Measurements from ENCODE around the gene KIF3A. TPM values are rescaled to one million over a fixed set of nuclear protein-coding genes. Genes with fewer than 3 reads are reported as not detected.

Gene KIF3A
- total RNA-seq, 1 donor from 2014 or later, result 9.2 TPM

- H3K4me1 Mint-ChIP-seq, result peaks cover 33% of the 10 kb centered on the region
- peaks cover 21% of the 10 kb centered on the region for H3K27me3 Mint-ChIP-seq
- intact Hi-C loops (cut with micrococcal nuclease), result loop anchor here (5.0 kb wide), 2 partner anchors 34 to 159 kb away; no protein-coding TSS in a partner anchor
- no peaks in the 10 kb centered on the region for H3K36me3 Mint-ChIP-seq (ENCODE audit: low read depth)
- ChIA-PET POLR2A (no interaction called here), CTCF (no interaction called here)
- DNase-seq (no peak), ATAC-seq (ENCODE audit: low read depth) (no peak)
- no peaks in the 10 kb centered on the region for H3K9me3 Mint-ChIP-seq
- no peak for TF ChIP-seq CTCF (IDR thresholded peaks at IDR 0.05)
- no peak overlapping the region for H3K27ac Mint-ChIP-seq
- no peak overlapping the region for H3K4me3 Mint-ChIP-seq
Measured at GRCh38 chr5:132658381-132659302, 78.7 kb downstream of the KIF3A start.

- no peak for DNase-seq
- no peak for TF ChIP-seq CTCF (IDR thresholded peaks at IDR 0.05)
- Mint-ChIP-seq H3K4me3 (no peak within 1 kb of the TSS), H3K27me3 (peaks cover 21% of the 10 kb centered on the region), H3K4me1 (peaks cover 26% of the 10 kb centered on the region), H3K36me3 (ENCODE audit: low read depth) (no peaks in the 10 kb centered on the region), H3K27ac (no peak within 1 kb of the TSS), H3K9me3 (no peaks in the 10 kb centered on the region)
- intact Hi-C loops (cut with micrococcal nuclease), result loop anchor here (5.0 kb wide), 2 partner anchors 34 to 159 kb away; no protein-coding TSS in a partner anchor
- ATAC-seq (ENCODE audit: low read depth), result no peak
- CTCF ChIA-PET, result no interaction called here
- POLR2A ChIA-PET, result no interaction called here
Measured at GRCh38 chr5:132657676-132658380, 79.5 kb downstream of the KIF3A start, which contains the start of gene IL13. Gene IL13, plus strand, starts transcription at chr5:132658173. Its CDS starts 14 bp downstream, at chr5:132658187.

- peaks cover 20% of the 10 kb centered on the region for H3K4me1 Mint-ChIP-seq
- ATAC-seq (ENCODE audit: low read depth), result no peak
- intact Hi-C loops (cut with micrococcal nuclease), result loop anchor here (5.0 kb wide), 2 partner anchors 35 to 160 kb away; no protein-coding TSS in a partner anchor
- no peak for DNase-seq
- ChIA-PET CTCF (no interaction called here), POLR2A (no interaction called here)
- no peaks in the 10 kb centered on the region for H3K9me3 Mint-ChIP-seq
- H3K4me3 Mint-ChIP-seq, result peak overlapping the region; percentile 11
- H3K36me3 Mint-ChIP-seq (ENCODE audit: low read depth), result no peaks in the 10 kb centered on the region
- no peak overlapping the region for H3K27ac Mint-ChIP-seq
- TF ChIP-seq CTCF (IDR thresholded peaks at IDR 0.05), result no peak
- peaks cover 21% of the 10 kb centered on the region for H3K27me3 Mint-ChIP-seq
Measured at GRCh38 chr5:132656774-132657355, 80.5 kb downstream of the KIF3A start.

GRCh38 chr5:132655821-132656773 lies 81.2 kb downstream of the KIF3A start:
- H3K36me3 Mint-ChIP-seq (ENCODE audit: low read depth), result no peaks in the 10 kb centered on the region
- DNase-seq (peak; percentile 20), ATAC-seq (ENCODE audit: low read depth) (peak; percentile 54)
- no peak for TF ChIP-seq CTCF (IDR thresholded peaks at IDR 0.05)
- H3K27me3 Mint-ChIP-seq, result peaks cover 21% of the 10 kb centered on the region
- POLR2A ChIA-PET, result no interaction called here
- intact Hi-C loops (cut with micrococcal nuclease), result loop anchor here (5.0 kb wide), 2 partner anchors 36 to 161 kb away; no protein-coding TSS in a partner anchor
- CTCF ChIA-PET, result no interaction called here
- peaks cover 12% of the 10 kb centered on the region for H3K4me1 Mint-ChIP-seq
- no peak overlapping the region for H3K27ac Mint-ChIP-seq
- no peaks in the 10 kb centered on the region for H3K9me3 Mint-ChIP-seq
- H3K4me3 Mint-ChIP-seq, result peak overlapping the region; percentile 60
